HEK293 (cell line): Measurements from ENCODE around the gene PER1.

Experiments used
- CTCF ChIA-PET: fragments of 350-600 bp; formaldehyde crosslinking; extraction: SDS; loops from one replicate; lab custom pipeline; 2021; ENCODE audit warnings: antibody characterized with exemption; lab: Yijun Ruan, JAX
- POLR2A ChIA-PET: fragments of 300-600 bp; formaldehyde crosslinking; extraction: SDS; loops from one replicate; lab custom pipeline; 2020; ENCODE audit warnings: antibody characterized with exemption, inconsistent platforms; lab: Yijun Ruan, JAX
- H3K27ac ChIP-seq: fragments of 200-500 bp; sonication (Bioruptor generic); 2 replicates; pipeline ENCODE4 v1.5.1; 2014; ENCODE audit warnings: low read depth, low read length, control low read depth, inconsistent platforms; ENCODE audit errors: extremely low read depth
- H3K36me3 ChIP-seq, 2 experiments: fragments of 200-500 bp in 1 of 2; sonication (Bioruptor generic) in 1 of 2; 1 replicate in 1 of 2; 2 replicates in 1 of 2; pipeline ENCODE4 v1.5.1; 2014 to 2017; ENCODE audit warnings: inconsistent platforms in 2 of 2, low read length in 2 of 2; ENCODE audit not compliant: control insufficient read depth in 2 of 2, insufficient read depth in 1 of 2
- H3K4me1 ChIP-seq: fragments of 200-500 bp; sonication (Bioruptor generic); 2 replicates; pipeline ENCODE4 v1.5.1; 2014; ENCODE audit warnings: mild to moderate bottlenecking, low read length, inconsistent platforms; ENCODE audit not compliant: control insufficient read depth, insufficient read depth
- H3K4me3 ChIP-seq: 2 replicates; pipeline ENCODE4 v1.5.1; 2011; ENCODE audit warnings: low read depth, mild to moderate bottlenecking, control low read depth, low read length, moderate library complexity
- H3K9me3 ChIP-seq: fragments of 200-500 bp; sonication (Bioruptor generic); 2 replicates; pipeline ENCODE4 v1.5.1; 2014; ENCODE audit warnings: low read depth, low read length, inconsistent platforms; ENCODE audit not compliant: control insufficient read depth, insufficient read depth
- CTCF ChIP-seq: fragments of 450-650 bp; formaldehyde crosslinking; IDR thresholded peaks from 2 replicates; pipeline ENCODE4 v1.5.1; 2016; ENCODE audit warnings: missing biosample characterization, missing genetic modification characterization
- SP7 ChIP-seq: fragments of 450-650 bp; formaldehyde crosslinking; IDR thresholded peaks from 2 replicates; pipeline ENCODE4 v1.5.1; 2016; ENCODE audit warnings: missing biosample characterization, missing genetic modification characterization
- ZNF146 ChIP-seq: fragments of 450-650 bp; formaldehyde crosslinking; IDR thresholded peaks from 2 replicates; pipeline ENCODE4 v1.5.1; 2016; ENCODE audit warnings: missing biosample characterization, missing genetic modification characterization
- ZNF335 ChIP-seq: fragments of 450-650 bp; formaldehyde crosslinking; conservative IDR thresholded peaks from 2 replicates; pipeline ENCODE4 v1.5.1; 2016; ENCODE audit warnings: missing biosample characterization, missing genetic modification characterization
- ZNF48 ChIP-seq: fragments of 450-650 bp; formaldehyde crosslinking; IDR thresholded peaks from 2 replicates; pipeline ENCODE4 v1.5.1; 2016; ENCODE audit warnings: missing biosample characterization, missing genetic modification characterization
- ZNF549 ChIP-seq: fragments of 450-650 bp; IDR thresholded peaks from 2 replicates; pipeline ENCODE4 v1.5.1; 2018; ENCODE audit warnings: missing biosample characterization, missing genetic modification characterization, mild to moderate bottlenecking, inconsistent platforms, moderate library complexity
- ZSCAN18 ChIP-seq: fragments of 450-650 bp; formaldehyde crosslinking; IDR thresholded peaks from 2 replicates; pipeline ENCODE4 v1.5.1; 2016; ENCODE audit warnings: missing biosample characterization, missing genetic modification characterization
- ZSCAN30 ChIP-seq: fragments of 450-650 bp; IDR thresholded peaks from 2 replicates; pipeline ENCODE4 v1.5.1; 2018; ENCODE audit warnings: missing biosample characterization, mild to moderate bottlenecking, missing genetic modification characterization, moderate library complexity

The PER1 gene

GRCh38 chr17:8096541-8096940 is 55.7 kb downstream of the PER1 start:
- POLR2A ChIA-PET = interaction anchor here (0.9 kb wide), 1 partner anchor 22 kb away, joined by 5 read pairs; no protein-coding TSS in a partner anchor
- TF ChIP-seq ZNF146 (no peak), ZNF335 (no peak), ZNF48 (tag by site-specific recombination) (no peak), ZSCAN30 (tag by site-specific recombination) (no peak), ZSCAN18 (tag by site-specific recombination) (no peak)
- TF ChIP-seq, all 188 proteins: peak for 0
- CTCF ChIA-PET = interaction anchor here (0.6 to 1.0 kb wide), 5 partner anchors 10 to 577 kb away, joined by 3 to 16 read pairs (median 3); no protein-coding TSS in a partner anchor
- Histone ChIP-seq H3K36me3 (no peaks in the 10 kb centered on the region), H3K9me3 (no peaks in the 10 kb centered on the region), H3K4me1 (no peaks in the 10 kb centered on the region), H3K27ac (no peak overlapping the region), H3K4me3 (no peak overlapping the region)

- ChIA-PET CTCF (interaction anchor here (13.6 to 27.3 kb wide), 2 partner anchors 10 to 18 kb away, joined by 288 to 561 read pairs; no protein-coding TSS in a partner anchor), POLR2A (no interaction called here)
- Histone ChIP-seq H3K4me3 (no peak overlapping the region), H3K36me3 (no peaks in the 10 kb centered on the region), H3K9me3 (no peaks in the 10 kb centered on the region), H3K27ac (no peak overlapping the region), H3K4me1 (no peaks in the 10 kb centered on the region)
- TF ChIP-seq CTCF (tag by site-specific recombination) (peak; percentile 62), ZNF549 (no peak)
These were observed 56.8 kb downstream of the PER1 start for GRCh38 chr17:8095361-8095760.

GRCh38 chr17:8091033-8091687 is 61.0 kb downstream of the PER1 start:
- ChIA-PET CTCF (interaction anchor here (0.7 to 27.3 kb wide), 8 partner anchors 14 to 158 kb away, joined by 3 to 561 read pairs (median 5); no protein-coding TSS in a partner anchor), POLR2A (interaction anchor here (0.7 kb wide), 1 partner anchor 82 kb away, joined by 6 read pairs; no protein-coding TSS in a partner anchor)
- no peak for TF ChIP-seq SP7
- H3K36me3 ChIP-seq = no peaks in the 10 kb centered on the region
- no peaks in the 10 kb centered on the region for H3K4me1 ChIP-seq
- no peak overlapping the region for H3K4me3 ChIP-seq
- H3K9me3 ChIP-seq = no peaks in the 10 kb centered on the region
- no peak overlapping the region for H3K27ac ChIP-seq
